GM21390 (cell line): ENCODE results near the gene SERPINB11.
"Not testable (repeated sequence)": the region's sequence is repeated elsewhere in the genome, so short reads cannot be mapped to it uniquely, and the experiment has no call there.

Experiments used
- ATAC-seq: cut with Tn5 transposase; IDR thresholded peaks from one replicate; pipeline ENCODE4 v1.9.1; 2021; ENCODE audit not compliant: unreplicated experiment

Gene SERPINB11, protein sequence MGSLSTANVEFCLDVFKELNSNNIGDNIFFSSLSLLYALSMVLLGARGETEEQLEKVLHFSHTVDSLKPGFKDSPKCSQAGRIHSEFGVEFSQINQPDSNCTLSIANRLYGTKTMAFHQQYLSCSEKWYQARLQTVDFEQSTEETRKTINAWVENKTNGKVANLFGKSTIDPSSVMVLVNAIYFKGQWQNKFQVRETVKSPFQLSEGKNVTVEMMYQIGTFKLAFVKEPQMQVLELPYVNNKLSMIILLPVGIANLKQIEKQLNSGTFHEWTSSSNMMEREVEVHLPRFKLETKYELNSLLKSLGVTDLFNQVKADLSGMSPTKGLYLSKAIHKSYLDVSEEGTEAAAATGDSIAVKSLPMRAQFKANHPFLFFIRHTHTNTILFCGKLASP

DNA sequence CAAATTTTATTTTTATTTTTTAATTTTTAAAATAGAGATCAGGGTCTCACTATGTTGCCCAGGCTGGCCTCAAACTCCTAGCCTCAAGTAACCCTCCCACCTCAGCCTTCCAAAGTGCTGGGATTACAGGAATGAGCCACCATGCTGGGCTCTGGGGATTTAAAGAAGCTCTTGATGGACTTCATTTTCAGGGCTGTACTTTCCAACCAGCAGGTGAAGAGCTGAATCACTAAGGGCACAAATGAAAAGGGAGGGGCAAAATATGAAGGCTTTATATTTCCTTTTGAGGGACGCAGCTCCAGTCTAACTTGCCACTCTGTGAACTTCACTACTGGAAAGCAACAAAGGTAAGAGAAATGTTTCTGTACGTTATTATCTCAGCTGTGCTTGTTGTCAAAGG lies at the start of gene SERPINB11:
Gene SERPINB11 (plus strand): TSS at position 301 of the 400 bp plus-strand sequence. CDS start 7,234 bp downstream, outside the sequence.
- no peak for ATAC-seq

DNA sequence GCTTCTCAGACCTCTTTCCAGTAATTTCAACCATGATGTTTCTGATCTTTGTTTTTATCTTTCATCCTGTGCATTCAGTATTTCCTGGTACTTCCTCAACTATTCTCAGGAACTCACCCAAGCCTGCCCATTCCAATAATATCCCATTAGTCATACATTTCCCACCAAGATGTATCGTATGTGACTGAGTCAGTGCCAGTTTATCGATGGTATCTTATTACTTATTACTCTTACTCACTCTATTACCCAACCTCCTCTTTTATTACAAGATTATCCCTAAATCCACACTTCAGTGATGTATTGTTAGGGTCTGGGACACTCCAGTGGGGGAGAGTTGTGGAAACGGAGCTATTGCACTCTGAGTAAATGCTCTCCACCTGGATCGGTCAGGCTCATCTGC lies 43.8 kb upstream of the SERPINB11 start:
- not testable (repeated sequence) for ATAC-seq

DNA sequence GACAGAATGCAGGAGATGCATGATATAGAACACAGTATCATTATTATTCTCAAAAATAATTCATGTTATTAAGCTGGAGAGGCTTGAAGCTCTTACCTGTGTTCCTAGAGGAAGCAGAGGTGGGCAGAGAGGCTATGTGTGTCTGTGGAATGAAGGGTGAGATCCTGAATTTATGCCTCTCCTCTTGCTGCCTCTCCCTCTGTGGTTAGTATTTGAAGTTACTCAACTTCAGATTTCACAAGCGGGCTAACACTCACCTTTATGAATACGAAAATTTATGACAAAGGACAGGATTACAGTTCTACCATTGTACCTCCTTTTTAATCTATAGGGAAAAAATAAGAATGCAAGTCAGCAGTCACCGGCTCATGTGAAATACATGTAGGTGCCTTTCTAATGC lies 41.0 kb upstream of the SERPINB11 start, which contains the start of gene SERPINB3:
Gene SERPINB3 (minus strand): TSS at position 144 of the 400 bp plus-strand sequence. CDS start 677 bp downstream, outside the sequence.
- not testable (repeated sequence) for ATAC-seq

DNA sequence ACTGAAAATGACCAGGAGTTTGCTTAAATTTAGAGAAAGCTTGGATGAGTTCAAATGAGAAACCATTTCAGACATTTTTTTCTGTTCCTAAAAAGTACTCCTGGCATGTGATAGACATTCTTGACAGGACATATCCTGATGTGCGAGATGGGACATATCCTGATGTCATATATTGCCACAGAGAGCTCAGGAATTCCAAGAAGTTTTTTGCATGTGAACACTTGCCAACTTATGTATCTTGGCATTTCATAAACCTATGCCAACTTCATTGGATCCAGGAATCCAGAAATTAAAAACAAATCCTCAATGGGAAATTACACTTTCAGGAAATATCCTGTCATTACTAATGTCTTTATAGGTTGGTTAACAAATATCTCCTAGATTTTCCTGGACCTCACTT lies 38.2 kb upstream of the SERPINB11 start:
- no peak for ATAC-seq

DNA sequence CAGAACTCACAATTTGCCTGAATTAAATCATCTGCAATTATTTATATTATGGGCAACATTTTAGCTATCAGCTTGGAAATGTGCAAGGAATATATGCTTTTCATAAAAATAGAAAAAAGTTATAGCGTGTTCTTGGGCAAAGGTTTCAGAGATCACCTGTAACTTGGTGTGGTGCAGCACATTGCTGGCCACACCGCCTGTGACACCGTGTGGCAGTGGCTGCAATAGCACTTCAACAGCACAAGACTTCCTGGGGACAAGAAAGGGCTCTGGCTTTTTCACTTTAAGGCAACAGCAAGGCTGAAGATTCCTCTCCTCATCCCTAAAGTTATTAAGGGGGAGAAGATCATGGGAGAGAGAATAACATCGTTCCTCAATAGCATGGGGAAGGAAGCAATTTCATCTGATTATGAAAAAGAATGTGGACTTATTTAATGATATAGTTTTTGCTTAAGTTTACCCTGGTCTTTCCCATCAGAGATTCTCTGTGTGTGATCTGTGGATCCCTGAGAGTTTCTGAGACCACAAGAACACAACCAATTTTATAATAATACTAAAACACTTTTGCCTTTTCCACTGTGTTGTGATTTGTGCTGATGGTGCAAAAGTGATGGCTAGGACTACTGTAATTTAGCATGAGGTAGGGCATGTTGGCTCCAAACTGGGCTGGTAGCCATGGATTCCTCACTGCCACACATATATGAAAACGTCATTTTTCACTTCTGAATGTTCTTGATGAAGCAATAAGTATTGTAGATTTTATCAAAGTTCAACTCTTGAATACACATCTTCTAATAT lies 26.0 kb upstream of the SERPINB11 start:
- peak; percentile 89 for ATAC-seq

DNA sequence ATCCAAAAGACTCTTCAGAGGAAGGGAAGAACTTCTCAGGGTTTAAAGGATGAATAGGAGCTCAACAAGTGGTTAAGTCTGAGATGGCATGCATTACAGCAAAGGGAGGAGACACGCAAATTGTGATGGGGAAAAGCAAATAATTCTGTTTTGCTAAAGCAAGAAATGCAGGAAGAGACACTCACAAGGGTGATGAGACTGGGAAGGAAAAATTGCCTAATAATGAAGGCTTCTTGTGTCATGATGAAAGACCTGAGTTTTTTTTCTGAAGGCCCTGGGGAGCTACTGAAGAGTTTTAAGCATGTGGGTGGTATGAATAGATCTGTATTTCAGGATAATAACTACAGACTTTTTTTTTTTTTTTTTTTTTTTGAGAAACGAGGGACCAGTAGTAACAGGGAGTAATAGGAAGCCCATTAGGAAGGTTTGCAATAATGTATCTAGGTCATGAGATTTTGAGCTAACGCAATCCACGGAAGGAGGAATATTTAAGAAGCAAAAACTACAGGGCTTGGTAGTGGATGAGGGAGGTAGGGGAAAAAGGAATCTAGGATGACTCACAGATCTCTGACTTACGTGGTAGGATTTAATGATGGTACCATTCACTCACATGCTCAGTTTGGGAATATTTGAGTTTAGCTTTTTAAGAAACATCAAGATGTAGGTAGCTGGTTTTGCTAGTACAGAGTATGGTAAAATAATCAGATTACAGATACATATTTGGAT lies 25.1 kb upstream of the SERPINB11 start:
- ATAC-seq = no peak

DNA sequence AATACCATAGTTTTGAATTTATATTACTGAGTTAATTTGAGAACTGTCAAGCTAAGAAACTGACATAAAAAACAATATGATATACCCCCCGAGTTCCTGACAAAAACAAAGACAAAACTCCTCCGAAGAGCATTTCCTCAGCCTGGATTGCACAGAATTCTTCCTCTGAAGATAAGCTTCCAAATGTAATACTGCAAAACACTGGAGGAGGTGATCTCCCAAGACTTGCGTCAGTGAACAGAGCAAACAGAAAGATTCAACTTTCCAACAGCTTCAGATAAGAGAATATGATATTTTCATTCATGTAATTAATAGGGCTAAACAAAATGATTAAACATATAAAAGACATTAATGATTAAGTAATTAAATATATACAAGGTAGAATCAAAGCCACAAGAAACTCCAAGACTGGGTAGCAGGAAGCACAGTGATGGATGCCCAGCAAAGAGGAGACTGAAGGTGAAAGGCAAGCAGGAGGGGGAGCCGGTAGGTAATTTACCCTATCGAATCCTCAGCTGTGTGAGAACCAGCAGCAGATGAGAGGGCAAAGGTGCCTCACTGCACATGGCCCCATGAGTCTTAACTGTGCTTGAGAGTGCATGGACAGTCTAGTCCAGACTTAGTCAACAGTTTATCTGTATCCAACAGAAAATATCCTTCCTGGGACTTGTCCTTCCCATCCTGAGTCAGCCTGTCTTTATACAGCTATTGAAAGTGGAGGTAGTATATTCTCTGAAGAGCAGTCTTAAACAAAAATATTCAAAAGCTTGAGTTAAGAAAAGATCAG lies 22.7 kb upstream of the SERPINB11 start:
- ATAC-seq = no peak

DNA sequence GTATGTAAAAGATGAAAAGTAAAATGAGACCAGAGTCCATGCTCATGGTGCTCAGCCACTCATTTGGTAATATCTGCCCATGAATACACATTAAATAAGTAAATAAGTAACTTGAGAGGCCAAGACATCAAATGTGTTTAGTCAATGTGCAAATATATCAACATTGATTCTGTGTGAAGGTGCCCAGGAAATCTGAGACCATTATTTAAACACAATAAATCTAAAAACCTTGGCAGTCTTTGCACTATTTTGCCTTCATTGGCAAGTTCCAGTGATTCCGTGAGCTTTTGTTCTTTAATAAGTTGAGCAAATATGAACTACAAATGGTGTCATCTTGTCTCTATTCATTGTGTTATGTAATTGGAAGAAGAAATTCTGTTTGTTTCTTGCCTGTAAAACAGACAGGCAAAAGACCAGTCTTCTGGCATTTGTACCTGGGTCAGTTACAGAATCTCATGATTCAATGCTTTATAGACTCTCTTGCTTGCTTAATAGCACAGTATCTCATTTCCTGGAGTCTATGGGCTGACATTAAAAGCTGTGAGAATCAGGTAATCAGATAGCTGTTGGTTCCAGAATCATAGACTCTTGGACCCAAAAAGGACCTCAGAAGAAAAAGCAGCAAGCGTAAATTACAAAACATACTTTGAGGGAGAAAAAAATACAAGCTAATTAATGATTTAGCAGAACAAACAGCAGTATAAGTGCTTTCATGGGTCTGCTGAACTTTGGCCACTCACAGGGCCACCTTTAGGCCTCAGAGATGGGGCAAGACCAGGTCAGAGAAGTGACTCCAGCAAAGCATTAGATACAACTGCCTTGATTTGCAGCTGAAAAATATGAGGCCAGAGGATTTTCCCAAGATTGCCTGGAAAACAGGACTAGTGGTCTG lies 21.1 kb upstream of the SERPINB11 start:
- ATAC-seq = no peak

DNA sequence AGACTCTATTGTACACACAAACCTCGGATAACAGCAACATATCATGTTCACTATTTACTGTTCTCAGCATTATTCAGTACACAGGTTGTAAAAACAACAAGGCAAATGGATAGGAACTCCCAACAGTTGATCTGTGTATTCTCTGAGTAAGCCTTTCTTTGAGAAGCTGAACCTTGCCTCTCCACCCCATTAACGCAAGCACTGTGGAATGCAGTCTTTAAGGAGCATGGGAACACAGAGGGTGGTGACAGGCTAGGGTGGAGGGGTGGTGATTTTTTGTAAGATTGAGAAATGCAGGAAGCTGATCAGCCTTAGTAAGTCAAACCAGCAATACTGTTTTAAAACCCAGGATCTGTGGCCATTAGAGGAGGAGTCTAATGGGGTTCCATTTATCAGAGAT lies 19.6 kb upstream of the SERPINB11 start:
- ATAC-seq = no peak

DNA sequence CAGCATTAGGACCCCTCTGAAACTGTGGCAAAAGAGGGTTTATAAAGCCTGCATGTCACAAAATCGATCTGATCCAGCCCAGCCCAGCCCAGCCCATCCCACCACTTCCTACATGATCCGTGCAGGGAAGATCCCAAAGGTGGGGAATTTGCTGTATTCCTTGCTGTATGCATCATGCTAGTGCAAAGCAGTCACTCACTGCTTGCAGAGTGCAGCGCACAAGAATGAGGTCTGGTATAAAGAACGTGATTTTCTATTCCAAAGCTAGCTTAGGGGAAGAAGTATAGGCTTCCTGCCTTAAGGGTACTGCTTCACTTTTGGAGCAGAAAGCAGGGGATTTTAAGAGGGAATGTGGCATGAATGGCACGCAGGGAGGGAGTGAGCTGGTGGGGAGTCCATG lies 18.9 kb upstream of the SERPINB11 start:
- no peak for ATAC-seq

DNA sequence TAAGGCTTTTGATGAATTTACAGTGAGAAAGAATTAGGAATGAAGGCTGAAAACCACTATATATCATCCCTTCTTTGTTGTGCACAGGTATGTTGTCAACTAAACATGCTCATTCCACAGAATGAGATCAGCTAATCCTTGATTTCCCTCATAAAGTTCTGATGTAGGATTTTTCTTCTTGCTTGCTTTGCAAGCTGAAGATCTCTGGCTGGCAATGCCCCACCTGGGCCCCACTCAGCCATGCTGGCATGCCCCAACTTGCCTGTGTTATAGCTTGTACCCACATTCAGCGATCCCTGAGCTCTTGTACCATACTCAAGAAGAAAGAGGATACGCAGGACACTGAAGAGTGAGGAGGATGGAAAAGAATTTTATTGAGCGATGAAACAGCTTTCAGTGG lies 18.0 kb upstream of the SERPINB11 start:
- ATAC-seq = no peak

DNA sequence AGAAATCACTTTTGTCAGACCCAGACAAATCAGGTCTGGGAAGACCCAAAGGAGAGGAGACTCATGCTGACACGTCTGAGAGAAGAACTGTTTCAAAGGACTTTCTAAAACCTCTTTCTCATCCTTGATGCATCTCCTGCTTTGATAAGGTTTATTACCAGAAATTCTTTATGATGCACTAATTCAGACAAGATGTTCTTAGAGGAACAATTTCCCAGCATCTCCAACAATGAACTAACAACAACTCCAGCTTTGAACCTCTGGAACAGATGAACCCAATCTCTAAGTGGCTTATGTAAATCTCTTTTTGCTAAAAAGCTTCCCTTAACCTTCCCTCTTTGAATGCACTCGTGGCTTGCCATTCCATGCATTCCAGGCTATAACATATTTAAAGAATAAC lies 15.9 kb upstream of the SERPINB11 start:
- no peak for ATAC-seq

DNA sequence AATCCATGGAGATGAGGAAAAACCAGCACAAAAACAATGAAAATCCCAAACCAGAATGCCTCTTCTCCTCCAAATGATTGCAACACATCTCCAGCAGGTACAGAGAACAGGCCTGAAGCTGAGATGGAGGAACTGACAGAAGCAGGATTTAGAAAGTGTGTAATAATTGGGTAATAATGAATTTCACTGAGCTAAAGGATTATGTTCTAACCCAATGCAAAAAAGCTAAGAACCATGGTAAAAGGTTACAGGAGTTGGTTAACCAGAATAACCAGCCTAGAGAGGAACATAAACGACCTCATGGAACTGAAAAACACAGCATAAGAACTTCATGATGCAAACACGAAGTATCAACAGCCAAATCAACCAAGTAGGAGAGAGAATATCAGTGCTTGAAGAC lies 13.7 kb upstream of the SERPINB11 start:
- no peak for ATAC-seq

DNA sequence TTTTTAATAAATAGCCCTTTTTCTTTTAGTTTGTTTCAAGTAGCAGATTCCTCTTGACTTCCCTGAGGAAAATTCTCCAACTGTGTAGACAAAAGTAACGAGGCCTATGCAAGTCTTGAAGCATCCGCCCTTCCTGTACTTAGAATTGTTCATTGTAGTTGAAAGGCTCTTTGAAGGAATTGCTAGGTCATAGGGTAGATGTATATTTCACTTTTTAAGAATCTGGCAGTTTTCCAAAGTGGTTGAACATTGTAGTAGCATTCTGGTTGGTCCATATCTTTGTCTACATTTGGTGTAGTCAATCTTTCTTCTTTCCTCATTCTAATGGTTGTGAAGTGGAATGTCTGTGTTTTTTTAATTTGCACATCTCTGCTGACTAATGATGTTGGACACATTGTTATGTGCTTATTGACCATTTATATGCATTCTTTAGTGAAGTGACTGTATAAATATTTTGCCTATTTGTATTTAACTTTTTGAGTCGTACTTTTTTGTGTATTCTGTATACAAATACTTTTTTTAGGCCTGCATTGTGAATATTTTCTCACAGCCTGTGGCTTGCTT lies 5.6 kb upstream of the SERPINB11 start:
- ATAC-seq = no peak

DNA sequence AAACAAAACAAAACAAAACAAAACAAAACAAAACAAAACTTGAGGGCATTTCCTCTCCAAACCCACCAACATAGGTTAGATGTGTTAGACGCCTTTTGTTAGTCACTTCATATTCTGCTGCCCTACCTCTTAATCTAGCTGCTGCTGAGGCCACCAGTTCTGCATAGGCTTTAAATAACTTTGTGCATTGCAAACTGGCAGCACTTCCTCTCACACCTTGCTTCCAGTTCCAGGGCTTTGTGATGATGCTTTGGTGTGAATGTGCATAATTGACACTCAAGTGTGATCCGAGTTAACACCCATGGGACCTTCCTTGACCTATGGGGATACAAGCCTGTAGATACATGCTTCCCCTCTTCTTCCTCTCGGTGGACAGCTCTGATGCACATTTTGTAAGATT lies 2.3 kb upstream of the SERPINB11 start:
- no peak for ATAC-seq

DNA sequence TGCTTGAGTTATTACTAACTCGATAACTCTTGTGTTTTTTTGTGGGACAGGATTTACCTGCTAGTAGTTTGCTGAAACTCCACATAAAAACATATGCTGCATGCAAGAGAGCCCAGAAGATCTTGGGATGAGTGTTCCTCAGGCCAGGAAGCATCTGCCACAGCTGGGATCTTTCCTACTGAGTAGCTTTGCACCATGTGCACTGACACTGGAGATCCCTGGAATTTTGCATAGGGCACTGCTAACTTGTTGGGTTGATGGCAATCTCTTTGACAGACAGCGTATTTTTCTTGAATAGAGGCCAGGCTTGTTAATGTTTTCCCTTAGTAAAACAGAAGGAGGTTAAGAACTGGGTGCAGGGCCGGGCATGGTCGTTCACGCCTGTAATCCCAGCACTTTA lies 808 bp upstream of the SERPINB11 start:
- ATAC-seq = no peak

DNA sequence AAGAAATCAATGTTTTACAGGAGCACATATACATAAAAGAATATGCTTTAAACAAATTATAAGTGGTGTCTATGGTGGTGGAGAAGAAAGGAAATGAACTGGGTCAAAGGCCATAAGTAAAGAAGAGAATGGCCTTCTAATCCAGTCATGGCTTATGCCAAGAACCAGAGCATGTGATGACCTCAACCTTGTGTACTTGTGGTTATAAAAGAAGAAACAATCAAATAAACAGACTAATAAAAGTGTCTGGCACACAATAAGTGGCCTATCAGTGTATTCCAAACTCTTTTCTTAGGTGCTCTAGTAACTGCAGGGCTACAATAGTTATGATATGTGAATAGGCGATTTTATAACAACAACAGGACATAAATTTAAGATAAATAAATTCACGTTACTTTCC lies 2.6 kb downstream of the SERPINB11 start:
- no peak for ATAC-seq

DNA sequence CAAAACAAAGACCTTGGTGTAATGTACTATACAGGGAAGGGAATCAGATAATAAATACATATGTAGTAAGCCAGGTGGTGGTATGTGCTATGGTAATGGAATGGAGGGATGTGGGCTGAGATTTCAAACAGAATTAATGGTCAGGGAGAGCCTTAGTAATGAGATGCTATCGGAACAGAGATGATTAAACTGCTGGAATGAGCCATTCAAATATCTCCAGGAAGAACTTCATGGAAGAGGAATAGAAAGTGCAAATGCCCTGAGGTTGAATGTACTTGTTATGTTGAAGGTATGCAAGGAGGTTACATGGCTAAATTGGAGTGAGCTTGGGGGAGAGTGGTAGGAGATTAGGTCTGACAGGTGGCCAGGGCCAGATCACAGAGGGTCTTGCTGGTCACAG lies 5.1 kb downstream of the SERPINB11 start:
- ATAC-seq = no peak

DNA sequence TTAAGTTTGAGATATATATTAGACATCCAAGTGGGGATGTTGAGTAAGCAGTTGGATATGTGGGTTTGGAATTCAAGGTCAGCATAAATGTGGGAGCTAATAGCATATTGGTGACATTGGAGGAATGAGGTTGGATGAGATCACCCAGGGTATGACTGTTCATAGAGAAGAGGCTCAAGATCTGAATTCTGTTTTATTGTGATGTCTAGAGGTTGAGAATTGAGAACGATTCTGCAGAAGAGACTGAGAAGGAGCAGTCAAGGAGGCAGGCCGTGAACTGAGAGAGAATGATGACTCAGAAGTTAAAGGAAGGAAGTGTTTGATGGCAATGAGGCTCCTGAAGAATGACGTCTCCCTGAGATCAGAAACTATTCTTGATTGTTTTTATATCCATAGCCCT lies 5.9 kb downstream of the SERPINB11 start:
- no peak for ATAC-seq
